GM15510 (cell line): ENCODE measurements around the gene SHE.

ENCODE experiments used
- POLR2A ChIP-seq: IDR thresholded peaks from 3 replicates; pipeline ENCODE4 v1.6.1; 2011; ENCODE audit warnings: borderline replicate concordance; ENCODE audit not compliant: insufficient read length; ENCODE audit errors: extremely low read depth

The SHE gene

GRCh38 chr1:154502066-154502743 is at the start of gene SHE, which contains the start of gene TDRD10:
TSS of gene SHE (minus strand) at chr1:154502412. CDS start at chr1:154502026, 386 bp downstream.
TSS of gene TDRD10 (plus strand) at chr1:154502219. CDS start at chr1:154506904, 4,685 bp downstream.
- no peak for TF ChIP-seq POLR2A

GRCh38 chr1:154551474-154551873 is 49.3 kb upstream of the SHE start:
- no peak for TF ChIP-seq POLR2A

- no peak for TF ChIP-seq POLR2A
Measured at GRCh38 chr1:154550657-154551056, 48.4 kb upstream of the SHE start.

- TF ChIP-seq POLR2A = no peak
Measured at GRCh38 chr1:154550070-154550469, 47.9 kb upstream of the SHE start.

- no peak for TF ChIP-seq POLR2A
Measured at GRCh38 chr1:154549202-154549770, 47.1 kb upstream of the SHE start.

GRCh38 chr1:154548028-154548427 is 45.8 kb upstream of the SHE start:
- no peak for TF ChIP-seq POLR2A

GRCh38 chr1:154547105-154547732 is 45.0 kb upstream of the SHE start:
- no peak for TF ChIP-seq POLR2A

GRCh38 chr1:154546264-154547063 is 44.3 kb upstream of the SHE start:
- TF ChIP-seq POLR2A = no peak

GRCh38 chr1:154541231-154541630 is 39.0 kb upstream of the SHE start:
- TF ChIP-seq POLR2A = no peak

- TF ChIP-seq POLR2A = no peak
Measured at GRCh38 chr1:154539486-154540483, 37.6 kb upstream of the SHE start.

GRCh38 chr1:154536570-154536969 is 34.4 kb upstream of the SHE start:
- no peak for TF ChIP-seq POLR2A

- no peak for TF ChIP-seq POLR2A
Measured at GRCh38 chr1:154533952-154534844, 32.0 kb upstream of the SHE start.

GRCh38 chr1:154529308-154529707 is 27.1 kb upstream of the SHE start:
- TF ChIP-seq POLR2A = no peak
